ENCODE data around the gene AGAP2.

The AGAP2 gene

GRCh38 chr12:57694459-57695019 lies 44.0 kb downstream of the AGAP2 start (continued):
- TF ChIP-seq PRDM2 (tag by site-specific recombination; IDR thresholded peaks at IDR 0.05; ENCODE audit: borderline replicate concordance) (no peak), ZNF155 (tag by site-specific recombination; IDR thresholded peaks at IDR 0.05) (no peak), TSHZ1 (tag by site-specific recombination; IDR thresholded peaks at IDR 0.05; ENCODE audit: borderline replicate concordance) (no peak), INSM2 (tag by site-specific recombination; IDR thresholded peaks at IDR 0.05) (no peak), PRDM4 (tag by site-specific recombination; IDR thresholded peaks at IDR 0.05) (no peak), ZBTB48 (tag by site-specific recombination; IDR thresholded peaks at IDR 0.05) (peak; percentile 59; the same call in 1 of the 2 replicates), CTCF (tag by site-specific recombination; IDR thresholded peaks at IDR 0.05) (no peak), ZNF626 (tag by site-specific recombination; IDR thresholded peaks at IDR 0.05) (no peak), ZNF501 (tag by site-specific recombination; IDR thresholded peaks at IDR 0.05) (0 out of 2 replicates have a peak, but pooled peaks have one; percentile 37), ZNF202 (tag by site-specific recombination; IDR thresholded peaks at IDR 0.05; ENCODE audit: borderline replicate concordance) (no peak), ZNF114 (tag by site-specific recombination; IDR thresholded peaks at IDR 0.05) (no peak), ZNF184 (tag by site-specific recombination; IDR thresholded peaks at IDR 0.05) (no peak), ZNF223 (tag by site-specific recombination; IDR thresholded peaks at IDR 0.05) (no peak), ZFP69B (tag by site-specific recombination; IDR thresholded peaks at IDR 0.05) (0 out of 2 replicates have a peak, but pooled peaks have one; percentile 9), SETDB1 (IDR thresholded peaks at IDR 0.05; ENCODE audit: insufficient read length, low read length) (no peak), ZNF521 (tag by site-specific recombination; IDR thresholded peaks at IDR 0.05) (no peak), ZNF701 (tag by site-specific recombination; IDR thresholded peaks at IDR 0.05) (no peak), HIC1 (tag by site-specific recombination; IDR thresholded peaks at IDR 0.05) (no peak)
